Stimulated activated CD8-positive, alpha-beta memory T cell treated with anti-CD3 and anti-CD28 coated beads, Interleukin-4, amount 100 ng/mL, for 24 hours (primary cell): ENCODE results near the gene POU5F2.

ENCODE experiments used
- DNase-seq: peaks from one replicate; pipeline ENCODE4 v3.0.0-alpha.2; 2020; ENCODE audit warnings: low read depth

The POU5F2 gene

GRCh38 chr5:93741136-93741811 is at the start of gene POU5F2:
Gene POU5F2 (minus strand): TSS chr5:93741600. CDS start chr5:93741563, 37 bp downstream.
- DNase-seq: no peak

GRCh38 chr5:93790401-93790800 is 49.0 kb upstream of the POU5F2 start:
- no peak for DNase-seq

GRCh38 chr5:93789173-93790067 is 48.0 kb upstream of the POU5F2 start:
- DNase-seq: no peak

GRCh38 chr5:93787598-93787997 is 46.2 kb upstream of the POU5F2 start:
- no peak for DNase-seq

GRCh38 chr5:93785475-93785874 is 44.1 kb upstream of the POU5F2 start:
- DNase-seq: no peak

- no peak for DNase-seq
These were observed 41.6 kb upstream of the POU5F2 start for GRCh38 chr5:93782978-93783377.

- DNase-seq: no peak
These were observed 36.2 kb upstream of the POU5F2 start for GRCh38 chr5:93777620-93778019.

- DNase-seq: no peak
These were observed 15.0 kb upstream of the POU5F2 start for GRCh38 chr5:93756372-93756771.

GRCh38 chr5:93755716-93756115 is 14.3 kb upstream of the POU5F2 start:
- DNase-seq: no peak

- no peak for DNase-seq
These were observed 7.5 kb upstream of the POU5F2 start for GRCh38 chr5:93748875-93749397.

GRCh38 chr5:93746406-93747056 is 5.1 kb upstream of the POU5F2 start:
- no peak for DNase-seq

- DNase-seq: no peak
These were observed 5.1 kb downstream of the POU5F2 start for GRCh38 chr5:93736284-93736683.

GRCh38 chr5:93735378-93735777 is 6.0 kb downstream of the POU5F2 start:
- DNase-seq: no peak

GRCh38 chr5:93731987-93732386 is 9.4 kb downstream of the POU5F2 start:
- DNase-seq: no peak

- no peak for DNase-seq
These were observed 14.8 kb downstream of the POU5F2 start for GRCh38 chr5:93726595-93726994.

GRCh38 chr5:93724791-93725190 is 16.6 kb downstream of the POU5F2 start:
- no peak for DNase-seq

- DNase-seq: no peak
These were observed 17.7 kb downstream of the POU5F2 start for GRCh38 chr5:93723681-93724080.

GRCh38 chr5:93723005-93723404 is 18.4 kb downstream of the POU5F2 start:
- no peak for DNase-seq

- no peak for DNase-seq
These were observed 18.8 kb downstream of the POU5F2 start for GRCh38 chr5:93722588-93722987.

GRCh38 chr5:93721511-93721910 is 19.9 kb downstream of the POU5F2 start:
- no peak for DNase-seq

- DNase-seq: no peak
These were observed 20.3 kb downstream of the POU5F2 start for GRCh38 chr5:93721071-93721470.

- DNase-seq: no peak
These were observed 24.2 kb downstream of the POU5F2 start for GRCh38 chr5:93717162-93717561.

GRCh38 chr5:93716453-93716852 is 24.9 kb downstream of the POU5F2 start:
- no peak for DNase-seq
